Endodermal cell (in vitro differentiated cells): ENCODE data around the gene WFS1. TPM values are rescaled to one million over a fixed set of nuclear protein-coding genes. Genes with fewer than 3 reads are reported as not detected.

Experiments
- DNase-seq: peaks from one replicate; pipeline ENCODE4 v3.0.0-alpha.2; 2017
- H3K27ac ChIP-seq: 2 replicates; pipeline ENCODE4 v1.5.1; 2013; ENCODE audit warnings: mild to moderate bottlenecking, low read depth, low read length, moderate library complexity
- H3K27me3 ChIP-seq: 2 replicates; pipeline ENCODE4 v1.6.1; 2013; ENCODE audit warnings: mild to moderate bottlenecking, low read length, moderate library complexity; ENCODE audit not compliant: insufficient read depth, control insufficient read depth, poor library complexity, severe bottlenecking
- H3K36me3 ChIP-seq: 2 replicates; pipeline ENCODE4 v1.7.0; 2013; ENCODE audit warnings: mild to moderate bottlenecking, low read length, moderate library complexity; ENCODE audit not compliant: control insufficient read depth, insufficient read depth
- H3K4me1 ChIP-seq: one replicate; pipeline ENCODE4 v1.7.0; 2013; ENCODE audit warnings: low read length; ENCODE audit not compliant: control insufficient read depth, insufficient read depth
- H3K4me3 ChIP-seq: 2 replicates; pipeline ENCODE4 v1.5.1; 2013; ENCODE audit warnings: mild to moderate bottlenecking, low read length, moderate library complexity
- H3K9ac ChIP-seq: 2 replicates; pipeline ENCODE4 v1.6.1; 2013; ENCODE audit warnings: mild to moderate bottlenecking, low read length, moderate library complexity; ENCODE audit not compliant: poor library complexity, severe bottlenecking; ENCODE audit errors: extremely low read depth
- H3K9me3 ChIP-seq: 2 replicates; pipeline ENCODE4 v1.6.1; 2013; ENCODE audit warnings: mild to moderate bottlenecking, low read length, moderate library complexity; ENCODE audit not compliant: control insufficient read depth
- H3K27ac Mint-ChIP-seq: 2 replicates; pipeline ENCODE4 v1.8.0; 2020; ENCODE audit warnings: mixed read lengths
- H3K27me3 Mint-ChIP-seq: 2 replicates; pipeline ENCODE4 v1.8.0; 2021; ENCODE audit warnings: mild to moderate bottlenecking, mixed read lengths; ENCODE audit not compliant: insufficient read depth
- H3K36me3 Mint-ChIP-seq: 2 replicates; pipeline ENCODE4 v1.8.0; 2020; ENCODE audit warnings: low read depth, mixed read lengths
- H3K4me1 Mint-ChIP-seq: 2 replicates; pipeline ENCODE4 v1.8.0; 2020; ENCODE audit warnings: mixed read lengths
- H3K4me3 Mint-ChIP-seq: 2 replicates; pipeline ENCODE4 v1.8.0; 2020; ENCODE audit warnings: mild to moderate bottlenecking, moderate library complexity, mixed read lengths
- H3K9me3 Mint-ChIP-seq: 2 replicates; pipeline ENCODE4 v1.8.0; 2020; ENCODE audit warnings: mild to moderate bottlenecking, mixed read lengths
- CTCF ChIP-seq: fragments of 200-600 bp; sonication (generic); conservative IDR thresholded peaks from 2 replicates; pipeline ENCODE4 v1.5.0; 2021; ENCODE audit warnings: antibody characterized with exemption, mild to moderate bottlenecking
- WGBS, 2 experiments: methylation state at CpG; one replicate each; pipeline versions ENCODE4 v1.1.5 to v1.1.7; 2013; ENCODE audit warnings: missing lambda C conversion rate in 2 of 2, mixed read lengths in 1 of 2; ENCODE audit not compliant: insufficient coverage in 1 of 2, insufficient read length in 1 of 2; 5-methylcytosine and 5-hydroxymethylcytosine counted together
- total RNA-seq, 2 donors: library from RNA; stranded (reverse); fragmentation: NEBNext Ultra II Directional in 1 of 2; extraction: Animal tissue kit (Norgen Biotek cat#: 25700) in 1 of 2; gene quantifications; 2 replicates in 1 of 2; 3 replicates in 1 of 2; pipeline ENCODE4 v1.2.1, GENCODE V29; 2021

Gene WFS1
- total RNA-seq, 2 donors from 2014 or later = 25.3 to 26.1 TPM

GRCh38 chr4:6270636-6271121 lies 1.0 kb downstream of the WFS1 start:
- Histone ChIP-seq H3K9ac (peak overlapping the region; percentile 34), H3K4me1 (peaks cover 2% of the 10 kb centered on the region), H3K4me3 (peak overlapping the region; percentile 78), H3K36me3 (no peaks in the 10 kb centered on the region), H3K27me3 (no peaks in the 10 kb centered on the region), H3K27ac (no peak overlapping the region), H3K9me3 (no peaks in the 10 kb centered on the region)
- no peak for TF ChIP-seq CTCF
- no peak for DNase-seq
- Mint-ChIP-seq H3K9me3 (no peaks in the 10 kb centered on the region), H3K36me3 (no peaks in the 10 kb centered on the region), H3K27me3 (no peaks in the 10 kb centered on the region), H3K27ac (no peak overlapping the region), H3K4me1 (peaks cover 24% of the 10 kb centered on the region), H3K4me3 (peak overlapping the region; percentile 69)
- whole genome bisulfite sequencing, 2 experiments = 60 to 61% methylated on average over 7 to 8 of the region's 8 CpGs

- Mint-ChIP-seq H3K4me1 (peaks cover 24% of the 10 kb centered on the region), H3K27me3 (no peaks in the 10 kb centered on the region), H3K27ac (no peak overlapping the region), H3K9me3 (no peaks in the 10 kb centered on the region), H3K36me3 (no peaks in the 10 kb centered on the region), H3K4me3 (peak overlapping the region; percentile 69)
- Histone ChIP-seq H3K27ac (no peak overlapping the region), H3K9ac (no peak overlapping the region), H3K9me3 (no peaks in the 10 kb centered on the region), H3K36me3 (no peaks in the 10 kb centered on the region), H3K27me3 (no peaks in the 10 kb centered on the region), H3K4me1 (peaks cover 2% of the 10 kb centered on the region), H3K4me3 (no peak overlapping the region)
- no peak for TF ChIP-seq CTCF
- DNase-seq = no peak
- 91 to 93% methylated on average over 6 to 9 of the region's 9 CpGs for WGBS, 2 experiments
These were observed 1.6 kb downstream of the WFS1 start for GRCh38 chr4:6271206-6271605.

- H3K27ac Mint-ChIP-seq = no peak overlapping the region
- TF ChIP-seq CTCF = no peak
- Histone ChIP-seq H3K36me3 (no peaks in the 10 kb centered on the region), H3K4me3 (no peak overlapping the region), H3K27ac (no peak overlapping the region), H3K9ac (no peak overlapping the region), H3K9me3 (no peaks in the 10 kb centered on the region), H3K27me3 (no peaks in the 10 kb centered on the region), H3K4me1 (peaks cover 2% of the 10 kb centered on the region)
- no peak for DNase-seq
- no peaks in the 10 kb centered on the region for H3K9me3 Mint-ChIP-seq
- H3K27me3 Mint-ChIP-seq = no peaks in the 10 kb centered on the region
- H3K36me3 Mint-ChIP-seq = no peaks in the 10 kb centered on the region
- 92 to 96% methylated on average over 15 of the region's 15 CpGs for WGBS, 2 experiments
- H3K4me3 Mint-ChIP-seq = no peak overlapping the region
- H3K4me1 Mint-ChIP-seq = peaks cover 24% of the 10 kb centered on the region
These were observed 2.2 kb downstream of the WFS1 start for GRCh38 chr4:6271701-6272465.
